GM23248 (cell line): ENCODE results near the gene JMJD6.

ENCODE experiments used
- EZH2 ChIP-seq: fragments of 200-600 bp; sonication (generic); IDR thresholded peaks from 2 replicates; pipeline ENCODE4 v1.6.1; 2018; ENCODE audit warnings: antibody characterized with exemption, mild to moderate bottlenecking; ENCODE audit not compliant: insufficient read depth, poor library complexity, severe bottlenecking
- EZH2phosphoT487 ChIP-seq: fragments of 200-600 bp; sonication (generic); IDR thresholded peaks from 2 replicates; pipeline ENCODE4 v1.6.1; 2018; ENCODE audit warnings: antibody characterized with exemption, moderate library complexity, mild to moderate bottlenecking, low read depth; ENCODE audit not compliant: insufficient read depth

DNA sequence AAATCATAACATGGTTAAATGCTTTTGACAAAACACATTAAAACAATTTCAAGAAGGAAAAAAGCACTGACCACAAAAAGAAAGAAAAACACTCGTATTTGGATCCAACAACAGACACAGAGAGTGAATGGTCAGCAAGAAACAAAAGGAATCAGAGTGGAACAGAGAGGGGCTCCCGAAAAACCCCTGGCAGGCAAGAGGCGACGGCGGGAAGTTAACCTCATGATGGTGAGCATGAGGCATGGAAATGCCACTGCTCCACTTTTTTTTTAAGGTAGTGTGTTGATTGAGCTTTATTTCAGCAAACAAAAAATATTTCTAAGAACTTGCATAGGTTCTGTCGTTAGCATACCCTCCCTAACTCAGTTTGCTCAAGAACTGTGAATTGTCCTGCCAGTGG, 50.8 kb downstream of the JMJD6 start:
- no peak for TF ChIP-seq EZH2
- TF ChIP-seq EZH2phosphoT487 = no peak
